PC-9 (cell line): Measurements from ENCODE around the gene CYP27C1. TPM values are rescaled to one million over a fixed set of nuclear protein-coding genes. Genes with fewer than 3 reads are reported as not detected.
"Not testable (repeated sequence)": the region's sequence is repeated elsewhere in the genome, so short reads cannot be mapped to it uniquely, and the experiment has no call there.

Source experiments
- BruUV-seq: library from RNA; stranded (reverse); fragments of 400-500 nt; replicated peaks from 2 replicates; lab custom pipeline; 2021; lab: Mats Ljungman, UMichigan
- CTCF ChIA-PET: fragments of 300-600 bp; sonication (Branson Sonifier 250); formaldehyde crosslinking; loops from one replicate; lab custom pipeline; 2022; ENCODE audit warnings: antibody characterized with exemption; lab: Charles Lee
- POLR2A ChIA-PET: fragments of 300-600 bp; sonication (Branson Sonifier 250); formaldehyde crosslinking; loops from one replicate; lab custom pipeline; 2022; ENCODE audit warnings: antibody characterized with exemption; ENCODE audit not compliant: unreplicated experiment; lab: Charles Lee
- DNase-seq, 2 experiments: peaks; one replicate each; pipeline versions ENCODE4 v3.0.0 to v3.0.0-alpha.2; 2015 to 2022; ENCODE audit warnings: mixed read lengths in 1 of 2
- H2AFZ ChIP-seq: fragments of 200-600 bp; sonication (generic); 2 replicates; pipeline ENCODE4 v1.8.1; 2017; ENCODE audit warnings: antibody characterized with exemption
- H3F3A ChIP-seq: fragments of 200-600 bp; sonication (generic); 2 replicates; pipeline ENCODE4 v1.8.1; 2017; ENCODE audit warnings: antibody characterized with exemption, mild to moderate bottlenecking, low read depth; ENCODE audit not compliant: insufficient read depth
- H3K27ac ChIP-seq: fragments of 200-600 bp; sonication (generic); 2 replicates; pipeline ENCODE4 v1.6.1; 2016; ENCODE audit warnings: mixed run types
- H3K27me3 ChIP-seq: fragments of 200-600 bp; sonication (generic); 2 replicates; pipeline ENCODE4 v1.6.1; 2016; ENCODE audit warnings: low read depth, mixed run types; ENCODE audit not compliant: insufficient read depth
- H3K36me3 ChIP-seq: fragments of 200-600 bp; sonication (generic); 2 replicates; pipeline ENCODE4 v1.6.1; 2016; ENCODE audit warnings: low read depth, mixed run types
- H3K4me1 ChIP-seq: fragments of 200-600 bp; sonication (generic); replicated peaks from 2 replicates; pipeline ENCODE4 v1.6.1; 2016; ENCODE audit warnings: mixed run types; ENCODE audit not compliant: insufficient read depth
- H3K4me2 ChIP-seq: fragments of 200-600 bp; sonication (generic); 2 replicates; pipeline ENCODE4 v1.6.1; 2017; ENCODE audit warnings: mixed run types
- H3K4me3 ChIP-seq: fragments of 200-600 bp; sonication (generic); 2 replicates; pipeline ENCODE4 v1.6.1; 2016; ENCODE audit warnings: mixed run types
- H3K79me2 ChIP-seq: fragments of 200-600 bp; sonication (generic); 2 replicates; pipeline ENCODE4 v1.6.1; 2017; ENCODE audit warnings: low read depth, mixed run types
- H3K9me2 ChIP-seq: fragments of 200-600 bp; sonication (generic); 2 replicates; pipeline ENCODE4 v1.8.1; 2017; ENCODE audit warnings: mild to moderate bottlenecking; ENCODE audit not compliant: insufficient read depth
- H3K9me3 ChIP-seq: fragments of 200-600 bp; sonication (generic); 2 replicates; pipeline ENCODE4 v1.8.1; 2016; ENCODE audit warnings: low read depth; ENCODE audit not compliant: insufficient read depth
- H4K20me1 ChIP-seq: fragments of 200-600 bp; sonication (generic); 2 replicates; pipeline ENCODE4 v1.8.1; 2017; ENCODE audit not compliant: insufficient read depth
- CTCF ChIP-seq: fragments of 200-600 bp; sonication (generic); conservative IDR thresholded peaks from 2 replicates; pipeline ENCODE4 v1.6.1; 2017; ENCODE audit warnings: mixed run types, antibody characterized with exemption, mild to moderate bottlenecking, moderate library complexity
- EZH2 ChIP-seq: fragments of 200-600 bp; sonication (generic); IDR thresholded peaks from 2 replicates; pipeline ENCODE4 v1.8.0; 2017; ENCODE audit warnings: antibody characterized with exemption, low read depth
- intact Hi-C: fragments of 100-400 bp; cut with micrococcal nuclease; formaldehyde crosslinking; loops from one replicate; pipeline ENCODE4 v1.10.0; 2022; ENCODE audit not compliant: unreplicated experiment
- total RNA-seq: library from RNA; stranded (reverse); gene quantifications from 2 replicates; pipeline ENCODE4 v1.2.3, GENCODE V29; 2021

The CYP27C1 gene
- total RNA-seq, 1 experiment from 2014 or later = 0.94 TPM

GRCh38 chr2:127163921-127164320 is 56.2 kb downstream of the CYP27C1 start:
- ChIA-PET POLR2A (no interaction called here), CTCF (no interaction called here)
- Histone ChIP-seq H3F3A (peaks cover 43% of the 10 kb centered on the region), H2AFZ (no peak overlapping the region), H3K36me3 (no peaks in the 10 kb centered on the region), H3K27ac (no peak overlapping the region), H3K4me2 (no peak overlapping the region), H3K27me3 (no peaks in the 10 kb centered on the region), H3K4me1 (peaks cover 63% of the 10 kb centered on the region), H3K9me3 (no peaks in the 10 kb centered on the region), H3K4me3 (no peak overlapping the region), H3K79me2 (no peaks in the 10 kb centered on the region), H4K20me1 (no peaks in the 10 kb centered on the region), H3K9me2 (no peaks in the 10 kb centered on the region)
- intact Hi-C loops = no loop called here
- no peak for DNase-seq
- BruUV-seq = no TSS peak
- no peak for TF ChIP-seq EZH2
- TF ChIP-seq CTCF = no peak

- intact Hi-C loops, CTCF ChIA-PET, H3K9me3 ChIP-seq, DNase-seq, POLR2A ChIA-PET, BruUV-seq, H3K9me2 ChIP-seq, H3K27ac ChIP-seq, H3K4me3 ChIP-seq, H3K4me2 ChIP-seq, H4K20me1 ChIP-seq, H3K79me2 ChIP-seq, H3K27me3 ChIP-seq, H2AFZ ChIP-seq, H3K36me3 ChIP-seq: not testable (repeated sequence)
- Histone ChIP-seq H3K4me1 (peaks cover 60% of the 10 kb centered on the region), H3F3A (peaks cover 43% of the 10 kb centered on the region)
Measured at GRCh38 chr2:127163090-127163406, 57.1 kb downstream of the CYP27C1 start.

GRCh38 chr2:127162261-127163089 is 57.6 kb downstream of the CYP27C1 start:
- Histone ChIP-seq H3K4me3 (no peak overlapping the region), H4K20me1 (no peaks in the 10 kb centered on the region), H3F3A (peaks cover 39% of the 10 kb centered on the region), H3K4me1 (peaks cover 54% of the 10 kb centered on the region), H3K9me3 (no peaks in the 10 kb centered on the region), H3K27me3 (no peaks in the 10 kb centered on the region), H3K79me2 (no peaks in the 10 kb centered on the region), H2AFZ (no peak overlapping the region), H3K27ac (no peak overlapping the region), H3K36me3 (no peaks in the 10 kb centered on the region), H3K9me2 (no peaks in the 10 kb centered on the region), H3K4me2 (peak overlapping the region; percentile 3; the same call in 1 of the 2 replicates)
- POLR2A ChIA-PET = interaction anchor here (0.6 kb wide), 1 partner anchor 542 kb away, joined by 8 read pairs; no protein-coding TSS in a partner anchor
- no TSS peak for BruUV-seq
- DNase-seq = no peak
- intact Hi-C loops = no loop called here
- CTCF ChIA-PET = interaction anchor here (0.6 kb wide), 1 partner anchor 95 kb away, joined by 3 read pairs; no protein-coding TSS in a partner anchor
- no peak for TF ChIP-seq EZH2
- TF ChIP-seq CTCF = no peak
